ENCODE results near the gene SLC35F1.

DNA sequence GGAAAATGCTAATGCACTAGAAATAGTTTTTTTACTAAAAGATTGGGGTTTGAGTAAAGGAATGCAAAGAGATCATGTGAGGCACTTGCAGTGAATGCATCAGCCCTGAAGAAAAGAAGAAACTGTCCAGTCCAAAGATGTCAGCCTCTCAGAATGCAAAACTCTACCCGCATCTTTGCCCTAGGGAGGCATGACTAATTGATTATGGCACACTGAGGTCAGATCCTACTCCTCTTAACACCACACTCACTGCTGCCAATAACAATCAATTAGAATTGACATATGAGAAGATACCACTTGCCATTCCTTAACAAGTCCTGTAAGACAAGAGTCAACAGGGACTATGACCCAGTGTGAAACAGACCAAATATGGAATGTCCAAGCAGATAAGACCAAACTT is 378.7 kb downstream of the SLC35F1 start:
- TF ChIP-seq, protein P1, sequence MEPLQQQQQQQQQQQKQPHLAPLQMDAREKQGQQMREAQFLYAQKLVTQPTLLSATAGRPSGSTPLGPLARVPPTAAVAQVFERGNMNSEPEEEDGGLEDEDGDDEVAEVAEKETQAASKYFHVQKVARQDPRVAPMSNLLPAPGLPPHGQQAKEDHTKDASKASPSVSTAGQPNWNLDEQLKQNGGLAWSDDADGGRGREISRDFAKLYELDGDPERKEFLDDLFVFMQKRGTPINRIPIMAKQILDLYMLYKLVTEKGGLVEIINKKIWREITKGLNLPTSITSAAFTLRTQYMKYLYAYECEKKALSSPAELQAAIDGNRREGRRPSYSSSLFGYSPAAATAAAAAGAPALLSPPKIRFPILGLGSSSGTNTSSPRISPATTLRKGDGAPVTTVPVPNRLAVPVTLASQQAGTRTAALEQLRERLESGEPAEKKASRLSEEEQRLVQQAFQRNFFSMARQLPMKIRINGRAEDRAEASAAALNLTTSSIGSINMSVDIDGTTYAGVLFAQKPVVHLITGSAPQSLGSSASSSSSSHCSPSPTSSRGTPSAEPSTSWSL (CRISPR knock-in tag; IDR thresholded peaks at IDR 0.05; ENCODE audit: borderline replicate concordance) = no peak
- TF ChIP-seq DLX4 (CRISPR knock-in tag; IDR thresholded peaks at IDR 0.05) (no peak), EZH2 (IDR thresholded peaks at IDR 0.05; ENCODE audit: borderline replicate concordance, low read depth, low read length) (no peak), HMGXB4 (CRISPR knock-in tag; IDR thresholded peaks at IDR 0.05) (no peak), FOS (IDR thresholded peaks at IDR 0.05; ENCODE audit: extremely low read depth, insufficient read length) (no peak), YY1 (IDR thresholded peaks at IDR 0.05; ENCODE audit: borderline replicate concordance in 1 of 3, control insufficient read depth in 1 of 3, extremely low read depth in 1 of 3, insufficient read depth in 3 of 3, insufficient read length in 1 of 3, insufficient replicate concordance in 2 of 3, low read depth in 1 of 3, low read length in 2 of 3) (no peak), ZNF217 (CRISPR knock-in tag; IDR thresholded peaks at IDR 0.05) (no peak), TAF1 (IDR thresholded peaks at IDR 0.05; ENCODE audit: control insufficient read depth, extremely low read depth, insufficient read depth, low read length, severe bottlenecking) (no peak), POLR2AphosphoS5 (IDR thresholded peaks at IDR 0.05; ENCODE audit: control insufficient read depth, insufficient read depth, low read depth, low read length) (no peak)
- TF ChIP-seq, protein P2, sequence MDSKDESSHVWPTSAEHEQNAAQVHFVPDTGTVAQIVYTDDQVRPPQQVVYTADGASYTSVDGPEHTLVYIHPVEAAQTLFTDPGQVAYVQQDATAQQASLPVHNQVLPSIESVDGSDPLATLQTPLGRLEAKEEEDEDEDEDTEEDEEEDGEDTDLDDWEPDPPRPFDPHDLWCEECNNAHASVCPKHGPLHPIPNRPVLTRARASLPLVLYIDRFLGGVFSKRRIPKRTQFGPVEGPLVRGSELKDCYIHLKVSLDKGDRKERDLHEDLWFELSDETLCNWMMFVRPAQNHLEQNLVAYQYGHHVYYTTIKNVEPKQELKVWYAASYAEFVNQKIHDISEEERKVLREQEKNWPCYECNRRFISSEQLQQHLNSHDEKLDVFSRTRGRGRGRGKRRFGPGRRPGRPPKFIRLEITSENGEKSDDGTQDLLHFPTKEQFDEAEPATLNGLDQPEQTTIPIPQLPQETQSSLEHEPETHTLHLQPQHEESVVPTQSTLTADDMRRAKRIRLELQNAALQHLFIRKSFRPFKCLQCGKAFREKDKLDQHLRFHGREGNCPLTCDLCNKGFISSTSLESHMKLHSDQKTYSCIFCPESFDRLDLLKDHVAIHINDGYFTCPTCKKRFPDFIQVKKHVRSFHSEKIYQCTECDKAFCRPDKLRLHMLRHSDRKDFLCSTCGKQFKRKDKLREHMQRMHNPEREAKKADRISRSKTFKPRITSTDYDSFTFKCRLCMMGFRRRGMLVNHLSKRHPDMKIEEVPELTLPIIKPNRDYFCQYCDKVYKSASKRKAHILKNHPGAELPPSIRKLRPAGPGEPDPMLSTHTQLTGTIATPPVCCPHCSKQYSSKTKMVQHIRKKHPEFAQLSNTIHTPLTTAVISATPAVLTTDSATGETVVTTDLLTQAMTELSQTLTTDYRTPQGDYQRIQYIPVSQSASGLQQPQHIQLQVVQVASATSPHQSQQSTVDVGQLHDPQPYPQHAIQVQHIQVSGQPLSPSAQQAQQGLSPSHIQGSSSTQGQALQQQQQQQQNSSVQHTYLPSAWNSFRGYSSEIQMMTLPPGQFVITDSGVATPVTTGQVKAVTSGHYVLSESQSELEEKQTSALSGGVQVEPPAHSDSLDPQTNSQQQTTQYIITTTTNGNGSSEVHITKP (IDR thresholded peaks at IDR 0.05; ENCODE audit: partially characterized antibody) = no peak
